GM19395 (cell line): ENCODE results near the gene SLX4IP.
A peak's percentile ranks its signal among the peaks of the same experiment; 100 is the strongest.

Source experiments
- ATAC-seq: cut with Tn5 transposase; IDR thresholded peaks from one replicate; pipeline ENCODE4 v1.9.1; 2021; ENCODE audit warnings: mild to moderate bottlenecking, moderate library complexity; ENCODE audit not compliant: unreplicated experiment

Gene SLX4IP

DNA sequence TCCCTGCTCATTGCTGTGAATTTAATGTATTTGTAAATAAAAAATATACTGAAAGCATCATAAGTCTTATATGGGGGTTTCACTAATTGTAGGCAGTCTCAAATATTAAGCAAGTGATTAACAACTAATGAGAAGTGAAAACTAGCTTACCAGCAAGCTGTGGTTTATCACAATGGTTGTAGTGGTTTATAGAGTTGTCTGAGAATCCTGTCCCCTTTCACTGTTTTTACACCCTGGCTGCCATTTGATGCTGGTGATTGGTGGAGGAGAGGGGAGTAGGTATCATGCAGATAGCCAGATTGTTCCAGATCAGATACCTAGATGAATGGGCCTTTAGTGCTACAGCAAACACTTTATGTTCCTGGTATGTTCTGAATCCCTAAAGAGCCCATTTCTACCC, 7.1 kb upstream of the SLX4IP start:
- ATAC-seq, result peak; percentile 33

DNA sequence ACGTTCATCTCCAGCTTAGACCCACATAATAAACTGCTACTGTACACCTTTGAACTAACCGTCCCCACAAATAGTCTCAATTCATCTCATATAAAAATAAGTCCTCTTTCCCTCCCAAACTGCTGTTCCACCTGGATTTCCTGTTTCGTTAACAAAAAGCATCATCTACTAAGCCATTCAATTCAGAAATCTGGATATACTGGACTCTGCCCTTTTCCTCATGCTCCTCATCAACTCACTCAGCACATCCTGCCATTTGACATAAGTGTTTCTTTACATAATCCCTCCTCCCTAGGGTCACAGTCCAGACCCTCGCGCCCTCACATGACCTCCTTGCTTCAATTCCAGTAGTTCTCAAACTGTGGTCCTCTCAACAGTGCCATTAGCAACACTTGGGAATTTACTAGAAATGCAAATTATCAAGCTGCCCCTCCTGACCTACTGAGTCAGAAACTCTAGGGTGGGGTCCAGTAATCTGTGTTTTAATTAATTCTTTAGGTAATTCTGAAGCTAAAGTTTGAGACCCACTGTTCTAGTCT, 5.6 kb upstream of the SLX4IP start:
- no peak for ATAC-seq

DNA sequence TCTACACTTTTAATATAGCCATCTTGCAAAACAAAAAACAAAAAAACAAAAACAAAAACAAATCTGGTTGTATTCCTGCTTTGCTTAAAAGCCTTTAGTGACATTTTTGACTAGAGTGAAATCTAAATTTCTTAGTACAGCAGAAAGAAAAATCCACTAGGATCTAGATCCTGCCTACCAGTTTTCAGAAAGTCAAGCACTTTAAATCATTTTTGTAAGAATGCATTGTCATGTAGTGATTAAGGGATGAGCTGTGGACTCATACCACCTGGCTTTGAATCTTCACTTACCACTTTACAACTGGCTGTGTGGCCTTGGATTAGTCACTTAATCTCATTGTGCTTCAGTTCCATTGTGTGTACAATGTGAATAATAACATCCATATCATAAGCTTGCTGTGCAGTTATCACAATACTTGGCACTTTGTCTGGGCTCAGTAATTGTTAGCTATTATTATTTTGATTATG, 5.1 kb upstream of the SLX4IP start:
- no peak for ATAC-seq

DNA sequence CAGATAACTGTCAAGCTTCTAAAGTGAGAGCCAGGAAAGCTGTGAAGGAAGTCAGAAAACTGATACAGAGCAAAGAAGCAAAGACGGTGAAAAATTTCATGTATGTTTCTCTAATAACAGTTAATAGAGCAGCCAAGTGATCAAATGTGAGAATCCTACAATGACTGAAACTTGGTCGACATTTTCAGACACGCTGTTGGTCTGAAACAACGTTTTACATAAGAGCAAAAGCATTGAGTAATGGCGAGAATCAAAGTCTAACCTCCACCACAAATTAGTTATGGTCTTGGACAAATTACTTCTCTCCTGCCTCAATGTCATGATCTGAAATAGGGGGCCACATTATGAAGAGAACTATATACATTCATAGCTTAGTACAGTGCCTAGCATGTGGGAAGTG, 4.4 kb upstream of the SLX4IP start:
- no peak for ATAC-seq

DNA sequence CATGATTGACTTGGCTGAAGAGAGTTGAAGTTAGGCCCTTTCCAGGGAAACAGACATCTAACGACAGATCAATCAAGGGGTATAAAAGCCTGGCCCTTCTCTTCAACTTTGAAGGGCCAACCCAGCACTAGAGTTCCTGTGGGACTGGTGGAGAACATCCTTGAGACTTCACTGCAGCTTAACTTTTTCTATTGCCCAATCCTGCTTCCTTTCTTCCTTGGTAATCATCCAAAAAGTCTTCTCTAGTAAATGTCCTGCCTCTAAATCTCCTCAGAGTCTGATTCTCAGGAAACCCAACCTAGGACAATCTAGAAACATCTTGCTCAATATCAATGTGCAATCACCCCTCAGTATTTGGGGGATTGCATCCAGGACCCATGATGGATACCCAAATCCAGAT, 3.0 kb upstream of the SLX4IP start:
- ATAC-seq, result no peak

DNA sequence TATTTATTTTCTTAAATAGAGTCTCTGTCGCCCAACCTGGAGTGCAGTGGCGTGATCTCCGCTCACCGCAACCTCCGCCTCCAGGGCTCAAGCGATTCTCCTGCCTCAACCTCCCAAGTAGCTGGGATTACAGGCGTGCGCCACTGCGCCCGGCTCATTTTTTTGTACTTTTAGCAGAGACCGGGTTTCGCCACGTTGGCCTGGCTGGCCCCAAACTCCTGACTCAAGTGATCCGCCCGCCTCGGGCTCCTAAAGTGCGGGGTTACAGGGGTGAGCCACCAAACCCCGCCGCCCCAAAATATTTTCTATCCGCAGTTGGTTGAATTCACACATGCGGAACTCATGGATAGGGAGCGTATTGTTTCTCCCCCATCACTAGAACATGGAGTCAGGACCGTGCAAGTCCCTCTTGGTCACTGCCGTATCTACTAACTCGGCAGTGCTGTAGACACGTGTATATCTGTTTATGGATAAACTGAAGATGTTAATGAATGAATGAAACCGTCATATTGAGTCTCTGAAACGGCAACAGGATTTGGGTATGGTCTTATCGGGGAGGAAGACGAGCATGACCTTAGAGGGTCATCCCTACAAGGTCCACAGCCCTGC, 2.0 kb upstream of the SLX4IP start:
- ATAC-seq, result no peak

DNA sequence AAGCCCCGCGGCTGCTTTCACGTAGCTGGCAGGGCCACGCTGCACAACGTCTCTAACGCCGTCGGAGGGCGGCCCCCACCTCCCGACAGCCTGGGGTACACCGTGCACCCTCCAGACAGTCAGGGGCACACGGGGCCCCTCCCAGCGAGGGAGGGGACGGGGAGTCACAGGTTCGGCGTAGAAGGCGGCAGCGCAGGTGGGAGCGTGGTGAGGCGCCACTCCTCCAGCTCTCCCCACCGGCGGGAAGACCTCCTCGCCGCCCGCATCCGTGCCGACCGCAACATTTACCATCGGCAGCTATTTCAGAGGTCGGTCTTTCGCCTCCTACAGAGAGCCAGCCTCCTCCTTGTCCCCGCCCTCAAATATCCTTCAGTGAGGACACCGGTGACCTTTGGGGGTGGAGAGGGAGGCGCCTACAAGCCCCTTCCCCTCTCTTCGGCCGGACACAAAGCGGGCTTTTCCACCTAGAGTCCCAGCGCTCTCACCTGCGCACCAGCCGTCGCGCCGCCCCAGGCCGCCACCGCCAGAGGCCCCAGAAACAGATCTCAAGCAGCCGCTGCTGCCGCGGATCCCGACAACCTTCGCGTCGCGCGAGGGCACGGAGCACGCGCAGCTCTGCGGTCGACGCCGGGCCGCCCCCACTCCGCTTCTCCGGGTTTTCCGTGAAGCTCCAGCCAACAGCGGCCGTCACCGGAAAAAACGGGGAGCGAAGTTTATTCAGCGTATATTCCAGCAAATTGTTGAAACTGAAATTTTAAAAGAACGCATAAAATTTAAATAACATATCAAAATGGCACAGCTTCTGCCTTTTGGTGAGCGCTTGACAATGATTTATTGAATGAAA, 1.3 kb upstream of the SLX4IP start, which contains the start of gene MKKS:
TSS of gene MKKS (minus strand) at position 600 of the 844 bp plus-strand sequence. CDS start 20,708 bp downstream, outside the sequence.
- peak; percentile 58 for ATAC-seq

DNA sequence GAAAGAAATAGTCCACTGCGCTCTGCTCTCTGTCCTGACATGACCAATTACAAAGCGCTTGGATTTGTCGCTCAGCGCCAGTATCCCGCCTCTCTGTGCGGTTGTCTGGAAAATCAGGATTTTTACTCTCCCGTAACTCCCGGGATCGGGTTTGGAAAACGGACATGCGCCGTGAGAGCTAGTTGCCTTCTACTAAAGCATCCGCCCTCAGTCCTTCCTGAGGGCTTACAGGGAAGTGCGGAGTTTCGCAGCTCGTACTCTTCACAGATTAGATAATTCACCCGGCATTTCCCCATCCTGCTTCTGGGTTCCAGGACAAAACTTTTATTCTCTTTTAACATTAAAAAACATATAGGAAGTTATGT, 656 bp upstream of the SLX4IP start:
- ATAC-seq, result peak; percentile 47

DNA sequence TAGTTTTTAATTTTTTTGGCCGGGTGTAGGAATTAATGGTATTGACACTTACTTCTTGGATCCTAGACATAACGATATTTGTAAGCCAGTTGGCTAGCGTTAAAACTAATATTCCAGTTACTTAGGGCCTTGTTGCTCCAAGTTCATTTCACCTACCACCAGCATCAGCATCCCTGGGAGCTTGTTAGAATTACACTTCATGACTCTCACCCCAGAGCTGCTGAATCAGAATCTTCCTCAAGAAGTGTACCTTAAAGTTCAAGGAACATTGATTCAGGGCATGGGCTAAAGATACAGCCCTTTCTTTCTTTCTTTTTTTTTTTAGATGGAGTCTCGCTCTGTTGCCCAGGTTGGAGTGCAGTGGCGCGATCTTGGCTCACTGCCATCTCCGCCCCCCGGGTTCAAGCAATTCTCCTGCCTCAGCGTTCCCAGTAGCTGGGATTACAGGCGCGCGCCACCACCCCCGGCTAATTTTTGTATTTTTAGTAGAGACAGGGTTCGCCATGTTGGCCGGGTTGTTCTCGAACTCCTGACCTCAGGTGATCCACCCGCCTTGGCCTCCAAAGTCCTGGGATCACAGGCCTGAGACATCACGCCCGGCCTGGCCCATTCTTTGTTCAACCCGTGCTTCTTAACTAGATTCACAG, 1.1 kb downstream of the SLX4IP start:
- ATAC-seq, result no peak

DNA sequence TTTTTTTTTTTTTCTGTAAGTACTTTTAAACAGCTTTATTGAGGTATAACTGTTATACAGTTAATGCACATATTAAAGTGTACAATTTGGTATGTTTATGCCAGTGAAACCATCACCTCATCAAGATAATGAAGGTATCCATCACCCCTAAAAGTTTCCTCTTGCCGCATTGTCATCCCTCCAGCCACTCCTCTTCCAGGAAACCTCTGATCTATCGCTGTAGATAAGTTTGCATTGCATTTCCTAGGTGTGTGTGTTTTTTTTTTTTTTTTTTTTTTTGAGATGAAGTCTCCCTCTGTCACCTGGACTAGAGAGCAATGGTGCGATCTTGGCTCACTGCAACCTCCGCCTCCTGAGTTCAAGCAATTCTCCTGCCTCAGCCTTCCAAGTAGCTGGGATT, 3.1 kb downstream of the SLX4IP start:
- ATAC-seq, result no peak

DNA sequence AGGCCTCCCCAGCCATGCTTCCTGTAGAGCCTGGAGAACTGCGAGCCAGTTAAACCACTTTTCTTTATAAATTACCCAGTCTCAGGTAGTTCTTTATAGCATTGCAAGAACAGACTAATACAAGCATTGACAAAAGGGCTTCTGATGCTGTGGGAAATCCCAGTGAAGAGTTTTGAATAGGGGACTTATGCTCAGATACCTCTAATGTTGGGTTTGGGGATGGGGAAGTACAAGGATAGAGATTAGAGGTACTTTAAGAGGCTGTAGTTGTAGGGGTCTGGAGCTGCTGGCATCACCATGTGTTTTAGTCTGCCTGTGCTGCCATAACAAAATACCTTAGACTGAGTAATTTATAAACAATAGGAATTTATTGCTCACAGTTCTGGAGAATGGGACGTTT, 8.8 kb downstream of the SLX4IP start:
- ATAC-seq, result no peak

DNA sequence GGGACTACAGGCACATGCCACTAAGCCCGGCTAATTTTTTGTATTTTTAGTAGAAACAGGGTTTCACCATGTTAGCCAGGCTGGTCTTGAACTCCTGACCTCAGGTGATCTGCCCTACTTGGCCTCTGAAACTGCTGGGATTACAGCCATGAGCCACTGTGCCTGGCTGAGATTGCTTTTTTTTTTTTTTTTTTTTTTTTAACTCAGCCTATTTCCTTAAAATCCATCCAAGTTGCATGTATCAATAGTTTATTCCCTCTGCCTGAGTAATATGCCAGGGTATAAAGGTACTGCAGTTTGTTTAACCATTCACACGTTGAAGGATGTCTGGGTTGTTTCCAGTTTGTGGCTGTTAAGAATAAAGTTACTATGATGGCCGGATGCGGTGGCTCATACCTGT, 10.7 kb downstream of the SLX4IP start:
- ATAC-seq, result no peak

DNA sequence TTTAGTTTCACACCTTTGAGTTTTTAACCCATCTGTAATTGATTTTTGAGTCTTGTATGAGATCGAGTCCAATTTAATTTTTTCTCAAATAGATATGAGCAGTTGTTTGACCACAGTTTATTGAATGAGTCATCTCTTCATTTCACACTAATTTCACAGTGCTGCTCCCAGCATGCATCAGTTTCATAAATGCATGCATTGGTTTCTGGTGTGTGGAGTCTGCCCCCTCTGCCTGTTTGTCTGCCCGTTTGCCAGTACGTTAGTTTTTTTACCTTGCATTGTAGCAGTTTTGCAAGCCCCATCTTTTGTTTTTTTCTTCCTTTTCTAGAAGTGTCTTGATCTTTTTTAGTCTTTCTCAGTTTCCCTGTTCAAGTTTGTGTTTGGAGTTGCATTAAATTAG, 11.9 kb downstream of the SLX4IP start:
- ATAC-seq, result peak; percentile 99

DNA sequence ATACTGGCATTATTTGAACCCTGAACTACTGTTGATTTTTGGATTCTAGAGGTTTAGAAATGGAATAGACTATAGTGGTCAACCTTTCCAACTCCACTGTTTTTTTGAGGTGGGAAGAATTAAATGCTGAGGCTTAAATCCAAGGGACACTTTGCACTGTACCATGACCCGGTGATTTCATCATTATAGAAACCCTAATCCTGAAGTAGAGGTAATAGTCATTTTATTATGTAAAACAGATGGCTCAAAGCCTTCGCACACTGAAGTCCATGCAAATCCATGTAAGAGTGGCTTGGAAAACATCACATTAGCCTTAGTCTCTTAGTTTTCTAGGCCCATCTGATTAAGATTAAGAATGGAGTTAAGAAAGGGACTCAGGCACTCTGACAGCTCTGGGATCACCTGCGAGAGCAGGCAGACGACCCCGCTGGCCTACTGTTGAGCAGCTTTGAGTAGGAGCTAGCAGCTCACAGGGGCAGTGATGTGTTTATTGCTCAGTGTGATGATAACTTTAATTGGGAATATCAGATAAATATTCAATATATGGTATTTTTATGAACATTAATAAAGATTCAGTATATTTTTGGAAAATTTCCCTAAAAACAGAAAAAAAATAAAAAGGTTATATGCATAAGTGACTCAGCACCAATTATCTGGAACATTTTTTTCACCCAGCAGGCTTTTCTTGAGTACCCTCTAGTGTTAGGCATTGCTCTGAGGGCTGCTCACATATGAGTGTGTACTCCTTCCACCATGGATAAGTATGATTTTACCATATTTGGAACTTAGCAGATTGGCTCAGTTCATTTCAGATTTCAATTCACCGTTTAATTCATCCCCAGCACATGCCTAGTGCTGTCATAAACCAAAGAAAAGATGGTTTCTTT, 13.4 kb downstream of the SLX4IP start:
- no peak for ATAC-seq

DNA sequence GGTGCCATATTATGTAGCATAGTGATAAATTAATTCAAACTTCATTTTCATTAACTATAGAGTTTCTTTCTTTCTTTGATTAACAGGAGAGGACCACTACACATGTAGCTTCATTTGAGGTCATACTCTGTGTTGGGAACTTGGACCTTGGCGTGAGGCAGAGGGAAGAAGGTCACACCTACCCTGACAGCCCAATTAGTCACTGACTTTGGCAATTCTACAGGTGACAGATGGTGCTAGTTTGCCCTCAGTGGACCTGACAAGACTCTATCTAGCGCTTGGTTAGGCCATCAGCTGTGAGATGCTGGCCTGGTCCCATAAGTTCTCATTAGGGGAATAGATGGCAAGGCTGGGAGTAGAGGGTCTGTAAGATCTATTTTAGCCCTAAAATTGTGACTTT, 14.2 kb downstream of the SLX4IP start:
- ATAC-seq, result no peak

DNA sequence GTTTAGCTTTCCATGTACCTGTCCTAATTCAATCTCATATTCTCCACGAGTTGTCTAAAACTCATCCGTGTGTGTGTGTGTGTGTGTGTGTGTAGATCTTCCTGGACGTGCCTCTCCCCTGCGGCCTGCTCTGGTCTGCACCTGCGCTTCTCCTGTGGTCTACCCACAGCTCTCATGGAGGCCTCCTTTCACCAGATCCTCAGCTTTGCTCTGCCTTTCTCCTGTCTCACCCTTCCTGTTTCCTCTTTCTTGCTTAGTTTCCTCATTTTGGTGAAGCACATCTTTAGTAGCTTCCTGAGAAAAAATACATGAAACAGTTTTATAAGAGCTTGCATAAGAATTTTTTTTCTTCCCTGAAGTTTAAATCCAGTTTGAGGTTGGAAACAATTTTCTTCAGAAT, 18.1 kb downstream of the SLX4IP start:
- peak; percentile 89 for ATAC-seq

DNA sequence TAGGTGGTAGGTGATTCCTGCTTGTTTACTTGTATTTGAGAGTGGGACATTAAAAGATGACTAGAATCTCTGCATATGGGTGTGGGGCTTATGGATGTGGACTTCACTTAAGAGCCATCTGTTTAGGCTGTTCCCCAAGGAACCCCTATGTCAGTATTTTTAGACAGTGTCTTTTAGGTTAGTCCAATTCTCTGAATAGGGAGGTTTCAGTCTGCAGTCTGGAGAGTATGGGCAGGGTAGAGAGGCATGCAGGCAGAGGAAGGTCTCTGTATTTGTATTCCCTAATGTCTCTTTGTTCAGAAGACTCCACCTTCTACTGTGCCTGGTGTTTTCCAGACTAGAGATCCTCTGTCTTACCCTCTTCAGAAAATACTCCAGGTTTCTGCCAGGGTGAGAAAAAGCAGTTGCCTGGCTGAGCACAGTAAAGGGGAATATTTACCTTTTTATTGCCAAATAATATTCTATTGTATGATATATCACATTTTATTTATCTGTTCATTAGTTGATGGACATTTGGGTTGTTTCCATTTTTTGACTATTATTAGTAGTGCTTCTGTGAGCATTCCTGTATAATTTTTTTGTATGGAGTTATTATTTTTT, 19.1 kb downstream of the SLX4IP start:
- ATAC-seq, result peak; percentile 49

DNA sequence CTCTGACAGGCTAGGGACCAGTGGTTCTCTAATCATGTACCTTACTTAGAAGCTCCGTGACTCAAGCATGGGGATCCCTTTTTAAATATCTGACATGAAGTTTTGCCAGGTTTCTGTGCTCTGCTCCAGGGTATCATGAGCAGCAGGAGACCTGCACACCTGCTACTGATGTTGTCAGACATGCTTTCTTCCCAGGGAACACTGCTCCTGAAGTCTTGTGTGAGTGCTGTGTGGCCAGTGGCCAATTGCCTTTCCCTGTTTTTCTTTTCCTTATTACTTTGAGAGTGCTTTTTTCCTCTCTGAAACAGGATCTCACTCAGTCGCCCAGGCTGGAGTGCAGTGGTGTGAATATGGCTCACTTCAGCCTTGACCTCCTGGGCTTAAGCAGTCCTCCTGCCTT, 26.4 kb downstream of the SLX4IP start:
- ATAC-seq, result no peak

DNA sequence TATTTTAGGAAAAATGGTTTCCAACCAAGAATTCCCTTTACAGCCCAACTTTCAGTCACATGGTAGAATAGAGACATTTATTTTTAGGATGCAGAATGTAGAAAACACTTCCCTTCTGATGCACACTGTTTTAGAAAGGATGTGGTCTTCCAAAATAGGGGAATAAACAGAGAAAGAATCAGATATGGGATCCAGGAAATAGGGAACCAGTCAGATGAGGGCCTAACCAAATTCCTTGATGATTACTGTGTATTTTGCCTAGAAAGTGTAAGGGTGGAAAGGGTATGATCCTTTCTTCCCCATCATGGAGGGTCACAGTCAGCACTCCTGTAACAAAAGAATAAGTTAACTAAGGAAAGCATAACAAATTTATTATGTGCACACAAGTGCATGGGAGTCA, 27.4 kb downstream of the SLX4IP start:
- ATAC-seq, result no peak

DNA sequence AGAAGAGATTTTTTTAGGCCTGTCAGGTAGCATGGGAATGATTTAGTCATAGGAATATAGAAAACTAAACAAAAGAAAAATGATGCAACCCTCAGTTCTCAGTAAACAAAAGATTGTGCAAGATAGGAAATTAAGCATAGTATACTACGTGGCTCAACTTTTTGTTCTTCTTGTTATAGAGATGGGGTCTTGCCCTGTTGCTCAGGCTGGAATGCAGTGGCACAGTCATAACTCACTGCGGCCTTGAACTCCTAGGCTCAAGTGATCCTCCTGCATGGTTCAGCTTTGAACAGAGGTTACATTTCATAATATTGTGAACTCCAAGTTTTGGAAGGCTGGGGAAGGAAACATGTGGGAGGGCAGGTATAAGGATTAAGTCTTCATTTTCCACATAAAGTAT, 28.5 kb downstream of the SLX4IP start:
- ATAC-seq, result no peak
